HG03280 (cell line): Measurements from ENCODE around the gene XPR1.

Experiments used
- ATAC-seq: cut with Tn5 transposase; IDR thresholded peaks from one replicate; pipeline ENCODE4 v1.9.1; 2021; ENCODE audit warnings: mild to moderate bottlenecking, moderate library complexity; ENCODE audit not compliant: unreplicated experiment

The XPR1 gene

GRCh38 chr1:180884588-180885300 lies 252.9 kb downstream of the XPR1 start:
- no peak for ATAC-seq

- ATAC-seq = no peak
Observed at GRCh38 chr1:180886338-180886737, 254.5 kb downstream of the XPR1 start.

- ATAC-seq = no peak
Observed at GRCh38 chr1:180887841-180888240, 256.0 kb downstream of the XPR1 start.

GRCh38 chr1:180888870-180889269 lies 257.0 kb downstream of the XPR1 start:
- no peak for ATAC-seq

GRCh38 chr1:180889325-180889724 lies 257.5 kb downstream of the XPR1 start:
- no peak for ATAC-seq

- no peak for ATAC-seq
Observed at GRCh38 chr1:180892272-180892671, 260.4 kb downstream of the XPR1 start.

- ATAC-seq = no peak
Observed at GRCh38 chr1:180892675-180893074, 260.9 kb downstream of the XPR1 start.

GRCh38 chr1:180893614-180894013 lies 261.8 kb downstream of the XPR1 start:
- ATAC-seq = no peak

- no peak for ATAC-seq
Observed at GRCh38 chr1:180896161-180896560, 264.3 kb downstream of the XPR1 start.

- no peak for ATAC-seq
Observed at GRCh38 chr1:180898441-180899219, 266.8 kb downstream of the XPR1 start.

- ATAC-seq = no peak
Observed at GRCh38 chr1:180899262-180899661, 267.4 kb downstream of the XPR1 start.

- ATAC-seq = no peak
Observed at GRCh38 chr1:180901076-180901990, 269.5 kb downstream of the XPR1 start.

GRCh38 chr1:180902541-180902940 lies 270.7 kb downstream of the XPR1 start:
- no peak for ATAC-seq

- ATAC-seq = no peak
Observed at GRCh38 chr1:180905927-180906326, 274.1 kb downstream of the XPR1 start.

GRCh38 chr1:180906511-180906910 lies 274.7 kb downstream of the XPR1 start:
- ATAC-seq = no peak

- no peak for ATAC-seq
Observed at GRCh38 chr1:180907313-180908055, 275.7 kb downstream of the XPR1 start.

GRCh38 chr1:180908074-180908765 lies 276.4 kb downstream of the XPR1 start:
- ATAC-seq = no peak

- no peak for ATAC-seq
Observed at GRCh38 chr1:180909005-180909414, 277.2 kb downstream of the XPR1 start.

- ATAC-seq = no peak
Observed at GRCh38 chr1:180909462-180909976, 277.7 kb downstream of the XPR1 start.
